ENCODE data around the gene DNAJC25. TPM values are rescaled to one million over a fixed set of nuclear protein-coding genes. Genes with fewer than 3 reads are reported as not detected.

The DNAJC25 gene
- total and polyA plus RNA-seq, 2 of the 8 experiments (the other 6 are each of a cell fraction or from before 2014, with no cell fraction given) = 2.7 to 6.2 TPM

DNA sequence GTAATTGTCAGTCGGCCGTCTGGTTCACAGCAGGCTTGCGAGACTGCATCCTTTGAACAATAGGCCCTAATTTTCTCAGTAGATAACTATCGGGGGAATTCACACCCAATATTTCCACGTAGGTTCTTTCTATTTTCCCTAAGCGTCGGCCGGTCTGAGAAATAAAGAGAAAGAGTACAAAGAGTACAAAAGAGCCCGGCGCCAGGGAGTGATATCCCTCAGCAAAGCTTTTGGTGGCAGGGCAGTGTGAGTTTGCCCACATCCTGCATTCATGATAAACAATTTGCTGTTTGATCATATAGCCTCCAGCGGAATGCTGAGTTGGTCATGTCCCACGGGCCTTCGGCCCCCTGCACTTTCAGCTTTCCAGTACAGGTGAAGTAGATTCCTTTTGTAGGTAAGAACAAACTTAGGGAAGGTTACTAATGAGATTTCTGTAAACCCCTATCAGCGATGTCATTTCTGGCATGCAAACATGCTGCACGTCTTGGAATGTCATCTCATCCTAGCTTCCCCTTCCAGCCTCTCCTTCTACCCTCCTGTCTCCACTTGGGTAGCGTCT is 27.0 kb upstream of the DNAJC25 start (continued):
- TF ChIP-seq HDAC2 (IDR thresholded peaks at IDR 0.05; ENCODE audit: borderline replicate concordance in 1 of 2, low read depth in 2 of 2, low read length in 2 of 2) (no peak), SIRT6 (IDR thresholded peaks at IDR 0.05; ENCODE audit: low read length) (no peak)
